ENCODE data around the gene NEDD4L. TPM values are rescaled to one million over a fixed set of nuclear protein-coding genes. Genes with fewer than 3 reads are reported as not detected.

NEDD4L gene
- total RNA-seq, 1 experiment from 2014 or later, result 57.4 TPM

DNA sequence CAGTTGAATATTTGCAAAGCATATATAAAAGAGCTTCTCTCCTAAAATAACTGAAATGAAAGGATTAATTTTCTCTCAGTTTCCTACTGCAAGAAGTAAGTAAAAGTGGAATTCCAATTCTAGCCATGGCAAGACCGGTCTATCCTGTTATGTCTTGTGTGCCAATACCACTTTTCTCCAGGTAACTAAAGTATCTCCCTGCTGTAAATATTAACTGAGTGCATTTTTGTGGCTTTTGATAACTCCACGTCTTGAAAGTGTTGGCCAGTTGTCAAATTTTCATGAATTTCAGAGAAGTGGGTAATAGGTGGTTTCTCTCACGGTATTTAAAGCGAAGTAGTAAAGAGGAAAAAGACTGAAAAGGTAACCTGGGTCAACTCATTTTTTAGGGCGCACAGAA, 225.9 kb downstream of the NEDD4L start:
- no peak for TF ChIP-seq EZH2 (IDR thresholded peaks at IDR 0.05; ENCODE audit: low read depth)
- no peak for TF ChIP-seq CTCF (conservative IDR thresholded peaks at IDR 0.05)
- peak; percentile 43 to 98 for DNase-seq
- 0 out of 2 replicates have a peak, but pooled peaks cover 7% of the 10 kb centered on the region for H3K36me3 ChIP-seq (ENCODE audit: low read depth)
- peaks cover 91% of the 10 kb centered on the region for H3K79me2 ChIP-seq (ENCODE audit: low read depth)
- intact Hi-C loops (cut with micrococcal nuclease; ENCODE audit: unreplicated experiment), result loop anchor here (1.0 to 10.0 kb wide), 5 partner anchors 40 to 133 kb away; no protein-coding TSS in a partner anchor
- peaks cover 65% of the 10 kb centered on the region for H3K4me1 ChIP-seq (replicated peaks; ENCODE audit: insufficient read depth)
- peak overlapping the region; percentile 94 for H3K4me2 ChIP-seq
- H2AFZ ChIP-seq, result no peak overlapping the region
- H3K9me2 ChIP-seq (ENCODE audit: insufficient read depth), result no peaks in the 10 kb centered on the region
- ChIA-PET POLR2A (ENCODE audit: unreplicated experiment) (interaction anchor here (0.7 kb wide), 1 partner anchor 48 kb away, joined by 6 read pairs; no protein-coding TSS in a partner anchor), CTCF (interaction anchor here (0.6 kb wide), 2 partner anchors 85 to 534 kb away, joined by 3 to 5 read pairs; no protein-coding TSS in a partner anchor)
- no TSS peak for BruUV-seq (replicated peaks)
- no peaks in the 10 kb centered on the region for H3K9me3 ChIP-seq (ENCODE audit: insufficient read depth, low read depth)
- no peaks in the 10 kb centered on the region for H3K27me3 ChIP-seq (ENCODE audit: insufficient read depth, low read depth)
- H4K20me1 ChIP-seq (ENCODE audit: insufficient read depth), result 0 out of 2 replicates have a peak, but pooled peaks cover 3% of the 10 kb centered on the region
- peak overlapping the region; percentile 47; the same call in 1 of the 2 replicates for H3K4me3 ChIP-seq
- peaks cover 43% of the 10 kb centered on the region for H3F3A ChIP-seq (ENCODE audit: insufficient read depth, low read depth)
- H3K27ac ChIP-seq, result peak overlapping the region; percentile 95

GRCh38 chr18:58270396-58270795, 226.4 kb downstream of the NEDD4L start:
- Histone ChIP-seq H3K4me1 (replicated peaks; ENCODE audit: insufficient read depth) (peaks cover 62% of the 10 kb centered on the region), H3K4me2 (peak overlapping the region; percentile 94), H3K36me3 (ENCODE audit: low read depth) (0 out of 2 replicates have a peak, but pooled peaks cover 7% of the 10 kb centered on the region), H4K20me1 (ENCODE audit: insufficient read depth) (peaks cover 4% of the 10 kb centered on the region; the same call in 1 of the 2 replicates), H3K27me3 (ENCODE audit: insufficient read depth, low read depth) (no peaks in the 10 kb centered on the region), H3F3A (ENCODE audit: insufficient read depth, low read depth) (peaks cover 43% of the 10 kb centered on the region), H3K27ac (peak overlapping the region; percentile 95), H3K9me3 (ENCODE audit: insufficient read depth, low read depth) (no peaks in the 10 kb centered on the region), H2AFZ (no peak overlapping the region), H3K4me3 (peak overlapping the region; percentile 43; the same call in 1 of the 2 replicates), H3K9me2 (ENCODE audit: insufficient read depth) (no peaks in the 10 kb centered on the region), H3K79me2 (ENCODE audit: low read depth) (peaks cover 91% of the 10 kb centered on the region)
- DNase-seq, result no peak
- BruUV-seq (replicated peaks), result no TSS peak
- ChIA-PET POLR2A (ENCODE audit: unreplicated experiment) (no interaction called here), CTCF (interaction anchor here (0.6 kb wide), 2 partner anchors 86 to 534 kb away, joined by 3 to 5 read pairs; no protein-coding TSS in a partner anchor)
- TF ChIP-seq EZH2 (IDR thresholded peaks at IDR 0.05; ENCODE audit: low read depth), result no peak
- no peak for TF ChIP-seq CTCF (conservative IDR thresholded peaks at IDR 0.05)
- intact Hi-C loops (cut with micrococcal nuclease; ENCODE audit: unreplicated experiment), result no loop called here

GRCh38 chr18:58271770-58272169, 227.7 kb downstream of the NEDD4L start:
- Histone ChIP-seq H3F3A (ENCODE audit: insufficient read depth, low read depth) (peaks cover 43% of the 10 kb centered on the region), H2AFZ (no peak overlapping the region), H3K36me3 (ENCODE audit: low read depth) (0 out of 2 replicates have a peak, but pooled peaks cover 7% of the 10 kb centered on the region), H3K27me3 (ENCODE audit: insufficient read depth, low read depth) (no peaks in the 10 kb centered on the region), H3K79me2 (ENCODE audit: low read depth) (peaks cover 84% of the 10 kb centered on the region), H3K9me2 (ENCODE audit: insufficient read depth) (no peaks in the 10 kb centered on the region), H3K9me3 (ENCODE audit: insufficient read depth, low read depth) (no peaks in the 10 kb centered on the region), H3K4me3 (no peak overlapping the region), H3K27ac (peak overlapping the region; percentile 95; the same call in 1 of the 2 replicates), H3K4me1 (replicated peaks; ENCODE audit: insufficient read depth) (peaks cover 50% of the 10 kb centered on the region), H3K4me2 (0 out of 2 replicates have a peak overlapping the region, but pooled peaks have one; percentile 94), H4K20me1 (ENCODE audit: insufficient read depth) (peaks cover 7% of the 10 kb centered on the region; the same call in 1 of the 2 replicates)
- TF ChIP-seq CTCF (conservative IDR thresholded peaks at IDR 0.05) (no peak), EZH2 (IDR thresholded peaks at IDR 0.05; ENCODE audit: low read depth) (no peak)
- ChIA-PET CTCF (no interaction called here), POLR2A (ENCODE audit: unreplicated experiment) (no interaction called here)
- intact Hi-C loops (cut with micrococcal nuclease; ENCODE audit: unreplicated experiment), result no loop called here
- no peak for DNase-seq
- no TSS peak for BruUV-seq (replicated peaks)

Data from PC-9 (cell line).